ENCODE results near the gene DCLK1.

- TF ChIP-seq CTCF (IDR thresholded peaks at IDR 0.05 in 8 of 11, conservative IDR thresholded peaks at IDR 0.05 in 3 of 11) = no peak
- no peak for TF ChIP-seq POLR2A (IDR thresholded peaks at IDR 0.05)
Measured at GRCh38 chr13:35833608-35834275, 297.4 kb downstream of the DCLK1 start.

All from spleen (tissue), 7 donors.